ENCODE results near the gene BARX1.

Gene BARX1

GRCh38 chr9:93917121-93917853 is 37.9 kb downstream of the BARX1 start:
- DNase-seq (ENCODE audit: low read depth): no peak

GRCh38 chr9:93916358-93916757 is 38.8 kb downstream of the BARX1 start:
- no peak for DNase-seq (ENCODE audit: low read depth)

DNA sequence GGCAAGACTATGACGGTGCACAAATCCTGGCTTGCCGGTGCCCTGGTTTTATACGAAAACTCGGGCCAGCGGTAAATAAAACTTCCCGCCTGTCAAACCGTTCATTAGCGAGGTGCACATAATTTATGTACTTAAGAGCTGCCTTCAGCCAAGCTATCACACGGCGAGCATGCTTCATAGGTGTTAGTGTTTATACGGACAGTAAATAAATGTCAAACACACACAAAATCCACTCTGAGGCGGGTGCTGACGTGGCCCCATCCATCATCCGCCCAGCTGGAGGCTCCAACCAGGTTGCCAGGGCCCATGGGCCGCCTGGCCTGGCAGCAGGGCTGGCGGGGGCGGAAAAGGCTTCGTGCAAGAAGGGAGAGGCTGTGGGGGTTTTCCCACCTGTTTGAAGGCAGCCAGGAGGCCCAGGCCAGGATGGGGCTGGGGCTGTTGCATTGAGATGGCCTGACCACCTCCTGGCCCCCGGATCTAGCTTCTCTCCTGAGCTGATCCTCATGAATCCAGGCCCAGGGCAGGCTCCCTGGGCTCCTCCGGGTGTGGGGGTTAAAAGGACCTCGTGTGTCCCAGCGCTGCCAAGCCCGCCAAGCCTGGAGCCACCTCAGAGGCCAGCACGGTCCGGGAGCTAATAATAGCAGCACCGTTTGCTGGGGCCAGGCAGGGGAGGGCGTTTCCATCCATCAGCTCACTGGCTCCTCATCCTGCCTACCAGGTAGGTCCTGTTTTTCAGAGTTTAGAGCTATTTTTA is 43.2 kb downstream of the BARX1 start:
- DNase-seq (ENCODE audit: low read depth): no peak

- DNase-seq (ENCODE audit: low read depth): no peak
These were observed 43.9 kb downstream of the BARX1 start for GRCh38 chr9:93911136-93911745.

GRCh38 chr9:93910598-93910997 is 44.6 kb downstream of the BARX1 start:
- no peak for DNase-seq (ENCODE audit: low read depth)

DNA sequence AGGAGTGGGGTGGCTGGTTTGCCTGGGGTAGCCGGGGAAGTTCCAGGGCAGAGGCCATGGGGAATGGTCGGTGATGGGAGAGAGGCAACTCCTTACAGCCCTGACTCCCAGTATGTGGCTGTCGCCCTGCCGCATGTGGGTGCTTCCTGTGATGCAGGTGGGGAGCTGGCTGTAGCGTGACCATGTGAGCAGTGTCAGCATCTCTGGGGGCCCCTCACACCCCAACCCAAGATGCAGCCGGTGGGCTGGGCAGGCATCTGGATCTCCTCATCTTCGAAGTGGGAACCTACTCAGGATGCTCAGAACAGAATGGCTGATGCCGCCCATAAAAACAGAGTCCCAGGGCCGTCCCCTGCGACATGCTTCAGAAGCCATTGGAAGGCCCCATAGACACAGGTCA is 45.0 kb downstream of the BARX1 start:
- no peak for DNase-seq (ENCODE audit: low read depth)

DNA sequence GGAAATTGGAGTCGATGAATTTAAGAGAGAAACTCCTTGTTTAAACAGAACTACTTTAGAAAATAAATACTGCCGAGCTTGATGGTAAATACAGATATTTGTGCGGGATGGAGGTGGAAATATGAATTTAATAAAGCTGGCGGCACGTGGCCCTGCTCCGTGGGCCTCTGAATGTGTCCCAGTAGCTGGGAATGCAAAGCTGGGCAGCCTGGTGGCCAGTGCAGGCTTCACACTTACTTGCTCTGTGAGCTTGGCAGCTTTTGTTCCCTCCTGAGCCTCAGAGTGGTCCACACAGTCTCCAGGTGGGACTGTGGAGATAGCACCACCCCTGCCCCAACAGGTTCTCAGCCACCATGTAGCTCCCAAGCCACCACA is 45.9 kb downstream of the BARX1 start:
- DNase-seq (ENCODE audit: low read depth): no peak

- DNase-seq (ENCODE audit: low read depth): no peak
These were observed 46.4 kb downstream of the BARX1 start for GRCh38 chr9:93908591-93909241.

GRCh38 chr9:93907551-93908199 is 47.5 kb downstream of the BARX1 start:
- DNase-seq (ENCODE audit: low read depth): no peak

DNA sequence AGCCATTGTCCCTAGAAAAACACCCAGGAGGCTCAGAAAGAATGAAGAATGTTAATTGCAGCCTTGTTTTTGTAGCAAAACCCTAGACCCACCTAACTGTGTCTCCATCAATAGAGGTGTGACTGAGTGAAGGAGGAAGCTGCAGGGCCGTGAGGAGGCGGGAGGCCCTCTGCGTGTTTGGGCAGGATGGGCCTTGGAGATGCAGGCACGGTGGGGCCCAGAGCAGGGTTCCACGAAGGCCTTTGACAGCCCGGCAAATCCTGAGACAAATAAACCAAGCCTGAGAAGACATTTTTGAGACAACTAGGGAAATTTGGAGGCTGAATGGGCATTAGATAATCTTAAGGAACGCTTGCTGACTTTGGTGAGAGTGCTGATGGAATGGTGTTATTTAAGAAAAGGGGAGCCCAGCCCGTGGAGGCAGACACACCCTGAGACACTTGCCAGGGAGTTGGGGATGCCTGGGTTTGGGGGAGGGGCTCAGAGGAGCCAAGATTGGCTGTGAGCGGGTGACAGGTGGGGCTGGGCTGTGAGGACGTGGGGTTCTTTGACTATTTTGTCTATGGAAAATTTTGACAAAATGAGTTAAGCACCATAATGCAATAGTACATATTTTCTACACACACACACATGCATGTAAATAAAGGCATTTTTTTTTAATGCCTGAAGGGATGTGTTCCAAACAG is 48.8 kb downstream of the BARX1 start:
- no peak for DNase-seq (ENCODE audit: low read depth)

DNA sequence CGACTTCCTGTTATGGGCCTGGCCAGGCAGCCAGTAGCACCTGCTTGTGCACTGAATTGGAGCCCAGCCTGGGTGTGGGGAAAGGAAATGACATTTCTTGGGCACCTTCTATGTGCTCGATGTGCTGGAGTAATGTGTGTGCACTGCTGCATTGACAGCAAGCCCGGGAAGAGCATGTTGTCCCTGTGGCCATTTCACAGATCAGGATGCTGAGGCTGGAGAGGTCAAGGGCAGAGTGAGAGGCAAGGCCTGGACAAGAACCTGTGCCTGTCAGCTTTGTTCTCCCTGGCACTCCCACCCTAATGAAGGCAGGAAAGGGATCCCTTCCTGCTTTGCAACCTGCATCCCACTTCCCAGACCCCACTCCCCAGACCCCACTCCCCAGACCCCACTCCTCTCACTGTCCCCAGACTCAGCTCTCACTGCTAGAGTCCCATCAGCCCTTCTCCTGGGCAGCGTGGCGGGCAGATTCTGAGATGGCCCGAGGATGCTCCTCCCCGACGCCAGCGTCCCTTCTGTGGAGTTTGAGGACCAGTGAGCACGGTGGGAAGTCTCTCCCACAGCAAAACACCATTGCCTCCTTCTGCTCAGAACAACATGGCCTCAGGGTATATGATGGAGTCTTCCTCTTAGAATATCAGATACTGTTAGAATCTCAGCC is 49.6 kb downstream of the BARX1 start:
- DNase-seq (ENCODE audit: low read depth): no peak

- DNase-seq (ENCODE audit: low read depth): no peak
These were observed 50.3 kb downstream of the BARX1 start for GRCh38 chr9:93904649-93905472.

DNA sequence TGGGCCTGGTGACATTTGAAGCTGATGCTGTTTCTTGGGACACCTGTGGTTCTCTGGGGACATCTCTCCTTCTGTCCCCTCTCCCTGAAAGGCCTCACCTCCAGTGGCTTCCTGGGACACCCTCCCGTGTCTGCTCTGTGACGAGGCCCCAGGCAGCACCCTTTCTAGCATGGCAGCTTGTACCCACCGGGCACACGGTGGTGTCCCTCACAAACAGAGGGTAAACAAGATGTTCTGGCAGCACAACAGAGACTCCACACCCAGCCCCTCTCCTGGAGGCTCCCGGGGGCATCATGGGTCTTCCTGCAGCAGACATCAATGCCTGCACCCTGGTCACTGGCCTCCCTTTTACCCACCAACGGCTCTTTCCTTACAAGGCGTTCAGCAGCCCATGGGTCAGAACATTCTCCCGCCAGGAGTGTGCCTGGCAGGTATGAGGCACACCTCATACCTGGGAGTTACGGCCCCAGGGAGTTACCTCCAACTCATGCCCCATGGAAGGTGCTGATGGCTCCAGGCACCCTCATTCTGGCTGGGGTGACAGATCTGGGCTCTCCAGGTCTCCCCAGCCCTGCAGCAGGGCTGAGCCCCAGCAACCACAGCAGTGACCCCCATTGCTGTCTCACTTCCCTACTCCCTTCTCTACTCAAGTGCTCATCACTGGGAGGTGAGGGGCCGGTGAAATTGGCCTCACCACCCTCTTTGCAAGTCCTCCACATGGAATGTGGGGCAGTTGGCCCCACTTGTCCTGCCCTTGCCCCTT is 51.1 kb downstream of the BARX1 start:
- DNase-seq (ENCODE audit: low read depth): no peak

GRCh38 chr9:93902780-93903655 is 52.1 kb downstream of the BARX1 start:
- no peak for DNase-seq (ENCODE audit: low read depth)

DNA sequence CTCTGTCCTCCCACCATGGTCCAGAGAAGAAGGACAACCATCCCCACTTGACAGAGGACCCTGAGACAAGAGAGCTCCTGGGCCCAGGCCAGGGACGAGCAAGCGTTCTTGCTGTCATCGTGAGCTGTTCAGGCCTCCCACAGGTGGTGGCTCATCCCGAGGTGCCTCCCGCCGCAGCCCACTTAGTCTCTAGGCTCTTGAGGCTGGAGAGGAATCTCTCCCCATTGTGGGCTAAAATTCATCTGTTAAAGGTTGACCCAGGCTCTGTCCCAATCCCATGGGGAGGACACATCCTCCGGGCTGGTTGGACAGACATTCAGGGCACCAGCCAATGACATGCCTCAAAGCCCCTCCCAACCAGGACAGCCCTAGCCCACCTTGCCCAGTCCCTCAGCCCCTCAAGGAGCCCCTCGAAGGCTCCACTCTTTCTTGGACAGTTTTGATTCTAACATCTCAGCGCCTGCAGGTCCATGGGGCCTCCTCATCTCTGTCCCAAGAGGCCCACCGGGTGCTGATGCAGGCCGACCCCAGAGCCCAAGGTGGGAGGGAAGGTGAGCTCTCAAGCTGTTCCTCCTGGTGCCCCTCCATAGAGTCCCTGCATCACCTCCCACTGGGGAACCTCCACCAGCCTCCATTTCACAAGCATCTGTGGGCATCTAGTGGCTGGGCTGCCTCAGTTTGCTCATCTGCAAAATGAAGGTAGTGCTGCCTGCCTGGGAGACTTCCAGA is 52.9 kb downstream of the BARX1 start:
- no peak for DNase-seq (ENCODE audit: low read depth)

Data from stimulated activated CD8-positive, alpha-beta memory T cell treated with anti-CD3 and anti-CD28 coated beads, Interleukin-12 subunit alpha, Interleukin-12 subunit beta, amount 100 ng/mL, for 4 hours (primary cell).